Pancreas (tissue), 10 donors: Measurements from ENCODE around the gene AUTS2. TPM values are rescaled to one million over a fixed set of nuclear protein-coding genes. Genes with fewer than 3 reads are reported as not detected.

Experiments used
- ATAC-seq, 4 donors: fragments of 200-7000 bp; cut with Tn5 transposase; one replicate each; pipeline versions ENCODE4 v1.8.0 to v1.9.1; 2020; ENCODE audit warnings: mild to moderate bottlenecking in 4 of 4, moderate library complexity in 4 of 4
- DNase-seq, 6 donors: peaks; one replicate each; pipeline ENCODE4 v3.0.0-alpha.2; 2020
- FAIRE-seq: peaks from 2 replicates; lab custom pipeline; 2012; peaks lifted over from hg19 to GRCh38; lab: Jason Lieb, UNC
- H3K27ac ChIP-seq, 4 donors: fragments of 200-600 bp; sonication (generic); 1 replicate in 3 of 4; 2 replicates in 1 of 4; pipeline versions ENCODE4 v1.5.0 to v1.8.0; 2020
- H3K27me3 ChIP-seq, 4 donors: fragments of 200-600 bp; one replicate each; pipeline ENCODE4 v1.8.0; 2021
- H3K36me3 ChIP-seq, 3 donors: fragments of 200-600 bp; sonication (generic) in 1 of 3; one replicate each; pipeline versions ENCODE4 v1.5.0 to v1.8.0; 2020 to 2021
- H3K4me1 ChIP-seq, 3 donors: fragments of 200-600 bp; one replicate each; pipeline ENCODE4 v1.8.0; 2021
- H3K4me3 ChIP-seq, 4 donors: fragments of 200-600 bp; sonication (generic) in 2 of 4; one replicate each; pipeline versions ENCODE4 v1.5.0 to v1.8.0; 2020 to 2021
- H3K9me3 ChIP-seq, 4 donors: fragments of 200-600 bp; one replicate each; pipeline ENCODE4 v1.8.0; 2021
- CTCF ChIP-seq, 4 donors: fragments of 200-600 bp; sonication (generic) in 3 of 4; IDR thresholded peaks; one replicate each; pipeline versions ENCODE4 v1.5.0 to v1.8.0; 2021; ENCODE audit warnings: antibody characterized with exemption in 4 of 4
- WGBS, 2 donors: extraction: QIAGEN DNeasy Blood & Tissue Kit; methylation state at CpG; one replicate each; pipeline ENCODE4 v1.1.7; 2013; 5-methylcytosine and 5-hydroxymethylcytosine counted together
- intact Hi-C, 3 donors: fragments of 100-400 bp; cut with DNase I; formaldehyde crosslinking; loops; one replicate each; pipeline versions ENCODE4 v1.11.1 to v1.14.2; 2022
- polyA plus RNA-seq, 2 donors: library from polyadenylated mRNA; stranded (reverse); fragments of 200-250 nt; gene quantifications; one replicate each; pipeline ENCODE4 v1.2.3, GENCODE V29; 2013
- total RNA-seq, 6 donors: library from RNA; stranded (reverse); fragmentation: NEBNext Ultra II Directional in 4 of 6; extraction: Animal tissue kit (Norgen Biotek cat#: 25700) in 4 of 6; gene quantifications; one replicate each; pipeline versions ENCODE4 v1.2.1 to v1.2.4, GENCODE V29; 2021 to 2023
- donor health status: healthy with polysubstance abuse.
- donor health status: DM: no; HTN: no; CAD: no; lungs with moderate emphysema.
- donor health status: DM: no; HTN: no; CAD: no.
- donor health status: control.
- donor health status: control.
- donor health status: Bipolar disorder and iron deficiency.
- donor health status: DM: yes; HTN: yes; CAD: no.
- donor health status: DM: no; HTN: no; CAD: no.
- donor health status: DM: no; HTN: no; CAD: no.
- donor health status: DM: yes; HTN: yes; CAD: no.

AUTS2 gene
- total and polyA plus RNA-seq, 8 donors: 5.8 to 16.8 (median 9.9) TPM

- Histone ChIP-seq H3K9me3 (no peaks in the 10 kb centered on the region), H3K27me3 (no peaks in the 10 kb centered on the region), H3K4me3 (no peak overlapping the region), H3K36me3 (no peaks in the 10 kb centered on the region), H3K27ac (no peak overlapping the region), H3K4me1 (no peaks in the 10 kb centered on the region)
- 89 to 97% methylated on average over 1 of the region's 1 CpG for WGBS, 2 donors
- no peak for DNase-seq
- no peak for ATAC-seq
- TF ChIP-seq CTCF (IDR thresholded peaks at IDR 0.05): no peak
- intact Hi-C loops: no loop called here
- FAIRE-seq: no peak
These were observed 686.9 kb downstream of the AUTS2 start for GRCh38 chr7:70285187-70285586.

- no peak for DNase-seq
- H3K27me3 ChIP-seq: no peaks in the 10 kb centered on the region
- no peaks in the 10 kb centered on the region for H3K9me3 ChIP-seq
- FAIRE-seq: no peak
- H3K4me1 ChIP-seq: no peaks in the 10 kb centered on the region
- no peaks in the 10 kb centered on the region for H3K36me3 ChIP-seq
- ATAC-seq: no peak
- 83 to 84% methylated on average over 3 of the region's 3 CpGs for WGBS, 2 donors
- intact Hi-C loops: no loop called here
- H3K27ac ChIP-seq: no peak overlapping the region
- H3K4me3 ChIP-seq: no peak overlapping the region
- no peak for TF ChIP-seq CTCF (IDR thresholded peaks at IDR 0.05)
These were observed 687.6 kb downstream of the AUTS2 start for GRCh38 chr7:70285854-70286253.

DNA sequence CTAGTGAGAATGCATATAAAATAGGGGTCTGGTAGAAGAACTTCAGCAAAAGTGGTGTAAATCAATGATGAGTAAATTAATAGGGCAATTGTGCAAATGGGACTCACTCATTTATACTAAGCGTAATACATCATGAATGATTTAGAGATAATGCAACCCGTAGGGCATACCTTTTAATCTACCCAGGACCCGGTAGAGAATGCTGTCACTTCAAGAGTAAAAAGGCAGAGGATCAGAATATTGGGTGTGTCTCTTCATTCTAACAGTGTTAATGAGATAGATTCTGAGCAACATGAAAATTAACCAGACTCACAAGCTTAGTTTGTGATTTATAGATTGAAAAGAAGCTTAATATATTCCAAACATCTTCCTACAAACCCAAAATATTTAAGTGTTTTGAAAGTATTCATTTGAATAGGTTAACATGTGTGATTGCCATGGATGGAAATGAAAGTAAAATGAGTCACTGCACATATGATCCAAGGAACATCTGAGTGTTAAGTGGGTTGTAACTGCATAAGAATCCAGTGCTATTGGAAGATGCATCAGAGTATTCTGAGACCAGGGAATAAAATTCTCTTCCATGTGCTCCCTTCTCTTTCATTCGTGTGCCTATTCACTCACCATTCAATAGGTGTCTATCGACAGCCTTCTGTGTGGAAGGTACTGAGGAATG is 690.6 kb downstream of the AUTS2 start:
- no peaks in the 10 kb centered on the region for H3K4me1 ChIP-seq
- no peaks in the 10 kb centered on the region for H3K27me3 ChIP-seq
- WGBS, 2 donors: 67 to 83% methylated on average over 5 of the region's 5 CpGs
- H3K36me3 ChIP-seq: no peaks in the 10 kb centered on the region
- intact Hi-C loops: no loop called here
- ATAC-seq (no peak), FAIRE-seq (no peak), DNase-seq (no peak)
- H3K9me3 ChIP-seq: no peaks in the 10 kb centered on the region
- H3K4me3 ChIP-seq: no peak overlapping the region
- no peak for TF ChIP-seq CTCF (IDR thresholded peaks at IDR 0.05)
- H3K27ac ChIP-seq: no peak overlapping the region

DNA sequence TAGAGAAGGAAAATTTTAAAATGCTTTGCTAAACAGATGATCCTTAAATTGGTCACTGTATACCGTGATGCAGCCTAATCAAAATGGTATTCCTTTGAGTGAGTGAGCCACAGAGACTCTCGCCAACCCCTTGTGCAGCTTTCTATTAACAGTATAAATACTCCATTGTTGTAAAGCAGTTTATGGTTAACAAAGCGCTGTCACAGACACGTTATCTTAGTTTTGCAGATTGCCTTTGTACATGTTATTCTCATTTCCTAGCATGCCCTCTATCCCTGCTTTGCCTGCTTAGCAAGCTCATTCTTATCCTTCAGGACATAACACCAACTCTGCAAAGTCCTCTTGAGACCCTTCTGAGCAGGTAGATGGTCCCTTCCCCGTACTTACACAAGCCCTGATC is 694.4 kb downstream of the AUTS2 start:
- intact Hi-C loops: no loop called here
- no peak for FAIRE-seq

More for the DNA sequence above, 694.4 kb downstream of the AUTS2 start:
- Histone ChIP-seq H3K36me3 (no peaks in the 10 kb centered on the region), H3K27ac (no peak overlapping the region), H3K4me1 (no peaks in the 10 kb centered on the region), H3K4me3 (no peak overlapping the region), H3K27me3 (no peaks in the 10 kb centered on the region), H3K9me3 (no peaks in the 10 kb centered on the region)
- peak in 2 of 4 donors; percentile 31 to 49 for ATAC-seq
- no peak for DNase-seq
- WGBS, 2 donors: 49 to 54% methylated on average over 5 of the region's 5 CpGs
- no peak for TF ChIP-seq CTCF (IDR thresholded peaks at IDR 0.05)
